ENCODE measurements around the gene TMTC2.

The TMTC2 gene

GRCh38 chr12:83122623-83122934, 435.9 kb downstream of the TMTC2 start:
- Mint-ChIP-seq H3K27ac (no peak overlapping the region), H3K4me3 (no peak overlapping the region), H3K9me3 (peaks cover 0 to 7% of the 10 kb centered on the region in 2 donors), H3K4me1 (ENCODE audit: low read depth in 2 of 2) (no peaks in the 10 kb centered on the region), H3K36me3 (ENCODE audit: insufficient read depth) (no peaks in the 10 kb centered on the region), H3K27me3 (no peaks in the 10 kb centered on the region)
- ATAC-seq (replicated peaks) = no peak
- DNase-seq = no peak

GRCh38 chr12:83123039-83123438, 436.3 kb downstream of the TMTC2 start:
- no peak overlapping the region for H3K27ac Mint-ChIP-seq
- no peaks in the 10 kb centered on the region for H3K4me1 Mint-ChIP-seq (ENCODE audit: low read depth in 2 of 2)
- H3K27me3 Mint-ChIP-seq = no peaks in the 10 kb centered on the region
- ATAC-seq (replicated peaks) = no peak
- no peak for DNase-seq
- peaks cover 0 to 7% of the 10 kb centered on the region in 2 donors for H3K9me3 Mint-ChIP-seq
- no peak overlapping the region for H3K4me3 Mint-ChIP-seq
- H3K36me3 Mint-ChIP-seq (ENCODE audit: insufficient read depth) = no peaks in the 10 kb centered on the region

GRCh38 chr12:83128540-83128939, 441.8 kb downstream of the TMTC2 start:
- Mint-ChIP-seq H3K27me3 (no peaks in the 10 kb centered on the region), H3K36me3 (ENCODE audit: insufficient read depth) (no peaks in the 10 kb centered on the region), H3K4me1 (ENCODE audit: low read depth in 2 of 2) (no peaks in the 10 kb centered on the region), H3K27ac (no peak overlapping the region), H3K4me3 (no peak overlapping the region), H3K9me3 (peaks cover 0 to 2% of the 10 kb centered on the region in 2 donors)
- DNase-seq (no peak), ATAC-seq (replicated peaks) (no peak)

GRCh38 chr12:83130178-83130577, 443.5 kb downstream of the TMTC2 start:
- Mint-ChIP-seq H3K4me1 (ENCODE audit: low read depth in 2 of 2) (no peaks in the 10 kb centered on the region), H3K4me3 (no peak overlapping the region), H3K36me3 (ENCODE audit: insufficient read depth) (no peaks in the 10 kb centered on the region), H3K27me3 (no peaks in the 10 kb centered on the region), H3K27ac (no peak overlapping the region), H3K9me3 (peaks cover 0 to 2% of the 10 kb centered on the region in 2 donors)
- DNase-seq = no peak
- no peak for ATAC-seq (replicated peaks)

GRCh38 chr12:83132360-83132759, 445.7 kb downstream of the TMTC2 start:
- no peaks in the 10 kb centered on the region for H3K27me3 Mint-ChIP-seq
- no peaks in the 10 kb centered on the region for H3K4me1 Mint-ChIP-seq (ENCODE audit: low read depth in 2 of 2)
- ATAC-seq (replicated peaks) = no peak
- no peak overlapping the region for H3K27ac Mint-ChIP-seq
- H3K9me3 Mint-ChIP-seq = peaks cover 0 to 2% of the 10 kb centered on the region in 2 donors
- no peak for DNase-seq
- H3K36me3 Mint-ChIP-seq (ENCODE audit: insufficient read depth) = no peaks in the 10 kb centered on the region
- H3K4me3 Mint-ChIP-seq = no peak overlapping the region

GRCh38 chr12:83136411-83136810, 449.7 kb downstream of the TMTC2 start:
- no peaks in the 10 kb centered on the region for H3K27me3 Mint-ChIP-seq
- no peaks in the 10 kb centered on the region for H3K4me1 Mint-ChIP-seq (ENCODE audit: low read depth in 2 of 2)
- peaks cover 0 to 4% of the 10 kb centered on the region in 2 donors for H3K9me3 Mint-ChIP-seq
- no peaks in the 10 kb centered on the region for H3K36me3 Mint-ChIP-seq (ENCODE audit: insufficient read depth)
- ATAC-seq (replicated peaks) (no peak), DNase-seq (no peak)
- no peak overlapping the region for H3K4me3 Mint-ChIP-seq
- no peak overlapping the region for H3K27ac Mint-ChIP-seq

GRCh38 chr12:83140135-83140534, 453.4 kb downstream of the TMTC2 start:
- no peaks in the 10 kb centered on the region for H3K36me3 Mint-ChIP-seq (ENCODE audit: insufficient read depth)
- no peaks in the 10 kb centered on the region for H3K4me1 Mint-ChIP-seq (ENCODE audit: low read depth in 2 of 2)
- H3K27ac Mint-ChIP-seq = no peak overlapping the region

GRCh38 chr12:83141460-83141994, 454.8 kb downstream of the TMTC2 start:
- Mint-ChIP-seq H3K27ac (no peak overlapping the region), H3K27me3 (no peaks in the 10 kb centered on the region), H3K36me3 (ENCODE audit: insufficient read depth) (no peaks in the 10 kb centered on the region), H3K4me3 (no peak overlapping the region), H3K9me3 (peaks cover 0 to 2% of the 10 kb centered on the region in 2 donors), H3K4me1 (ENCODE audit: low read depth in 2 of 2) (no peaks in the 10 kb centered on the region)
- no peak for ATAC-seq (replicated peaks)
- no peak for DNase-seq

More at GRCh38 chr12:83140135-83140534, 453.4 kb downstream of the TMTC2 start:
- no peak for DNase-seq
- H3K4me3 Mint-ChIP-seq = no peak overlapping the region
- peaks cover 0 to 2% of the 10 kb centered on the region in 2 donors for H3K9me3 Mint-ChIP-seq
- no peaks in the 10 kb centered on the region for H3K27me3 Mint-ChIP-seq
- ATAC-seq (replicated peaks) = no peak

- no peaks in the 10 kb centered on the region for H3K27me3 Mint-ChIP-seq
- H3K27ac Mint-ChIP-seq = no peak overlapping the region
- H3K36me3 Mint-ChIP-seq (ENCODE audit: insufficient read depth) = no peaks in the 10 kb centered on the region
- ATAC-seq (replicated peaks) (no peak), DNase-seq (no peak)
- no peaks in the 10 kb centered on the region for H3K4me1 Mint-ChIP-seq (ENCODE audit: low read depth in 2 of 2)
- peaks cover 0 to 2% of the 10 kb centered on the region in 2 donors for H3K9me3 Mint-ChIP-seq
- H3K4me3 Mint-ChIP-seq = no peak overlapping the region
These were observed 456.2 kb downstream of the TMTC2 start for GRCh38 chr12:83142914-83143313.

- Mint-ChIP-seq H3K9me3 (peaks cover 0 to 2% of the 10 kb centered on the region in 2 donors), H3K27me3 (no peaks in the 10 kb centered on the region), H3K4me3 (no peak overlapping the region)
These were observed 457.2 kb downstream of the TMTC2 start for GRCh38 chr12:83143950-83144349.

GRCh38 chr12:83145325-83145840, 458.7 kb downstream of the TMTC2 start:
- Mint-ChIP-seq H3K27ac (no peak overlapping the region), H3K4me1 (ENCODE audit: low read depth in 2 of 2) (no peaks in the 10 kb centered on the region), H3K9me3 (no peaks in the 10 kb centered on the region), H3K36me3 (ENCODE audit: insufficient read depth) (no peaks in the 10 kb centered on the region), H3K4me3 (no peak overlapping the region), H3K27me3 (no peaks in the 10 kb centered on the region)
- ATAC-seq (replicated peaks) = no peak
- DNase-seq = no peak

More at GRCh38 chr12:83143950-83144349, 457.2 kb downstream of the TMTC2 start:
- ATAC-seq (replicated peaks) = no peak
- H3K36me3 Mint-ChIP-seq (ENCODE audit: insufficient read depth) = no peaks in the 10 kb centered on the region
- H3K4me1 Mint-ChIP-seq (ENCODE audit: low read depth in 2 of 2) = no peaks in the 10 kb centered on the region
- no peak for DNase-seq
- no peak overlapping the region for H3K27ac Mint-ChIP-seq

- Mint-ChIP-seq H3K4me3 (no peak overlapping the region), H3K27me3 (no peaks in the 10 kb centered on the region), H3K27ac (no peak overlapping the region), H3K4me1 (ENCODE audit: low read depth in 2 of 2) (no peaks in the 10 kb centered on the region), H3K9me3 (no peaks in the 10 kb centered on the region), H3K36me3 (ENCODE audit: insufficient read depth) (no peaks in the 10 kb centered on the region)
- ATAC-seq (replicated peaks) = no peak
- DNase-seq = no peak
These were observed 460.6 kb downstream of the TMTC2 start for GRCh38 chr12:83147341-83147740.

GRCh38 chr12:83149987-83150386, 463.3 kb downstream of the TMTC2 start:
- Mint-ChIP-seq H3K27ac (no peak overlapping the region), H3K4me3 (no peak overlapping the region)

GRCh38 chr12:83150465-83151189, 463.9 kb downstream of the TMTC2 start:
- no peak overlapping the region for H3K4me3 Mint-ChIP-seq
- ATAC-seq (replicated peaks) = no peak

More at GRCh38 chr12:83149987-83150386, 463.3 kb downstream of the TMTC2 start:
- H3K4me1 Mint-ChIP-seq (ENCODE audit: low read depth in 2 of 2) = no peaks in the 10 kb centered on the region
- no peaks in the 10 kb centered on the region for H3K27me3 Mint-ChIP-seq
- no peaks in the 10 kb centered on the region for H3K9me3 Mint-ChIP-seq
- DNase-seq (no peak), ATAC-seq (replicated peaks) (no peak)
- no peaks in the 10 kb centered on the region for H3K36me3 Mint-ChIP-seq (ENCODE audit: insufficient read depth)

More at GRCh38 chr12:83150465-83151189, 463.9 kb downstream of the TMTC2 start:
- Mint-ChIP-seq H3K4me1 (ENCODE audit: low read depth in 2 of 2) (no peaks in the 10 kb centered on the region), H3K36me3 (ENCODE audit: insufficient read depth) (no peaks in the 10 kb centered on the region), H3K9me3 (no peaks in the 10 kb centered on the region), H3K27ac (no peak overlapping the region), H3K27me3 (no peaks in the 10 kb centered on the region)
- DNase-seq = no peak

Data from effector memory CD8-positive, alpha-beta T cell (primary cell).